ENCODE results near the gene PNPLA4.

DNA sequence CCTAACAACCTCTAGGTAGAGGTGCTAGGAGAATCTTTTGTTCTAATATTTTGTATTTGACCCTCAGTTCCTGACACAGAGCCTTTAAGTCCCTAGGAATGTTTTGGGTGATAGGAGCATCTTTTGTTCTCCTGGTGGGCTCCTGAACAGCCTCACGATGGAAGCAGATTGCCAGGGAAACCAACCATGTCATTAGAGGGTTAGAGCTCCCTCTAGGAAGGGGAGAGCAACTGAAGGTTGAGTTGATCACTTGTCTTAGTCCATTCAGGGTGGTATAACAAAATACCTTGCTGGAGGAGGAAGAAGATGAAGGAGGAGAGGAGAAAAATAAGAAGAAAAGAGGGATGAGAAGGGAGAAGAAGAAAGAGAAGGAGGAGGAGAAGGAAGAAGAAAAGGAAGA is 75.0 kb downstream of the PNPLA4 start:
- TF ChIP-seq, protein P1, sequence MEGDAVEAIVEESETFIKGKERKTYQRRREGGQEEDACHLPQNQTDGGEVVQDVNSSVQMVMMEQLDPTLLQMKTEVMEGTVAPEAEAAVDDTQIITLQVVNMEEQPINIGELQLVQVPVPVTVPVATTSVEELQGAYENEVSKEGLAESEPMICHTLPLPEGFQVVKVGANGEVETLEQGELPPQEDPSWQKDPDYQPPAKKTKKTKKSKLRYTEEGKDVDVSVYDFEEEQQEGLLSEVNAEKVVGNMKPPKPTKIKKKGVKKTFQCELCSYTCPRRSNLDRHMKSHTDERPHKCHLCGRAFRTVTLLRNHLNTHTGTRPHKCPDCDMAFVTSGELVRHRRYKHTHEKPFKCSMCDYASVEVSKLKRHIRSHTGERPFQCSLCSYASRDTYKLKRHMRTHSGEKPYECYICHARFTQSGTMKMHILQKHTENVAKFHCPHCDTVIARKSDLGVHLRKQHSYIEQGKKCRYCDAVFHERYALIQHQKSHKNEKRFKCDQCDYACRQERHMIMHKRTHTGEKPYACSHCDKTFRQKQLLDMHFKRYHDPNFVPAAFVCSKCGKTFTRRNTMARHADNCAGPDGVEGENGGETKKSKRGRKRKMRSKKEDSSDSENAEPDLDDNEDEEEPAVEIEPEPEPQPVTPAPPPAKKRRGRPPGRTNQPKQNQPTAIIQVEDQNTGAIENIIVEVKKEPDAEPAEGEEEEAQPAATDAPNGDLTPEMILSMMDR (conservative IDR thresholded peaks at IDR 0.05; ENCODE audit: low read depth, low read length), result no peak
- TF ChIP-seq POLR2A (IDR thresholded peaks at IDR 0.05; ENCODE audit: low read depth, low read length), result no peak
- no peak for TF ChIP-seq CEBPB (IDR thresholded peaks at IDR 0.05; ENCODE audit: low read depth, low read length)
- TF ChIP-seq NFE2L2 (IDR thresholded peaks at IDR 0.05; ENCODE audit: low read depth, low read length), result no peak
- TF ChIP-seq, protein P2, sequence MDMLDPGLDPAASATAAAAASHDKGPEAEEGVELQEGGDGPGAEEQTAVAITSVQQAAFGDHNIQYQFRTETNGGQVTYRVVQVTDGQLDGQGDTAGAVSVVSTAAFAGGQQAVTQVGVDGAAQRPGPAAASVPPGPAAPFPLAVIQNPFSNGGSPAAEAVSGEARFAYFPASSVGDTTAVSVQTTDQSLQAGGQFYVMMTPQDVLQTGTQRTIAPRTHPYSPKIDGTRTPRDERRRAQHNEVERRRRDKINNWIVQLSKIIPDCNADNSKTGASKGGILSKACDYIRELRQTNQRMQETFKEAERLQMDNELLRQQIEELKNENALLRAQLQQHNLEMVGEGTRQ (IDR thresholded peaks at IDR 0.05; ENCODE audit: low read depth, low read length), result no peak
- no peak for TF ChIP-seq RFX5 (IDR thresholded peaks at IDR 0.05; ENCODE audit: low read depth, low read length)
- TF ChIP-seq, protein P3, sequence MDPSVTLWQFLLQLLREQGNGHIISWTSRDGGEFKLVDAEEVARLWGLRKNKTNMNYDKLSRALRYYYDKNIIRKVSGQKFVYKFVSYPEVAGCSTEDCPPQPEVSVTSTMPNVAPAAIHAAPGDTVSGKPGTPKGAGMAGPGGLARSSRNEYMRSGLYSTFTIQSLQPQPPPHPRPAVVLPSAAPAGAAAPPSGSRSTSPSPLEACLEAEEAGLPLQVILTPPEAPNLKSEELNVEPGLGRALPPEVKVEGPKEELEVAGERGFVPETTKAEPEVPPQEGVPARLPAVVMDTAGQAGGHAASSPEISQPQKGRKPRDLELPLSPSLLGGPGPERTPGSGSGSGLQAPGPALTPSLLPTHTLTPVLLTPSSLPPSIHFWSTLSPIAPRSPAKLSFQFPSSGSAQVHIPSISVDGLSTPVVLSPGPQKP (IDR thresholded peaks at IDR 0.05; ENCODE audit: borderline replicate concordance, low read depth, low read length), result no peak
- no peak for TF ChIP-seq MAFK (IDR thresholded peaks at IDR 0.05; ENCODE audit: low read depth, low read length)
- no peak for TF ChIP-seq RCOR1 (IDR thresholded peaks at IDR 0.05; ENCODE audit: insufficient replicate concordance, low read length)
- no peak for TF ChIP-seq BHLHE40 (IDR thresholded peaks at IDR 0.05; ENCODE audit: low read depth, low read length)
- no peak for TF ChIP-seq SMC3 (IDR thresholded peaks at IDR 0.05; ENCODE audit: low read depth, low read length)
- no peak for TF ChIP-seq RAD21 (IDR thresholded peaks at IDR 0.05; ENCODE audit: low read length)
- no peak for TF ChIP-seq MXI1 (IDR thresholded peaks at IDR 0.05; ENCODE audit: borderline replicate concordance, low read depth, low read length)
